ENCODE data around the gene C12orf75.

C12orf75 gene

DNA sequence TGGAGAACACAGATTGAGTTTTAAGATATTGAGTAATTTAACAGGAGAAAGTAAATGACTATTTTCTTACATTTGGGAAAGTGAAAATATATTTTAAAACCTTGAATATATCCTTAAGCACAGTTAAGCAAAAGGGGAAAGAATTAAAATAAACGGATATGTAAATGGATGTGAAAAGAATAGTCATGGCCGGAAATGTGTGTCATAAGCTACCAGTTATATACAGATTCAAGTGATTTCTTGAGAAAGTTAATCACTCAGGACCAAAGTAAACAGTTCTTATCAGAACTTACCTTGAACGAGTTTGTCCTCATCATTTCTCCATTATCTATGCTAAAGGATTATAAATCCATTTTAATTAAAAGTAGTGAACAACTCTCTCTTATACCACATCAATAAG, 33.4 kb downstream of the C12orf75 start:
- TF ChIP-seq, protein P1, sequence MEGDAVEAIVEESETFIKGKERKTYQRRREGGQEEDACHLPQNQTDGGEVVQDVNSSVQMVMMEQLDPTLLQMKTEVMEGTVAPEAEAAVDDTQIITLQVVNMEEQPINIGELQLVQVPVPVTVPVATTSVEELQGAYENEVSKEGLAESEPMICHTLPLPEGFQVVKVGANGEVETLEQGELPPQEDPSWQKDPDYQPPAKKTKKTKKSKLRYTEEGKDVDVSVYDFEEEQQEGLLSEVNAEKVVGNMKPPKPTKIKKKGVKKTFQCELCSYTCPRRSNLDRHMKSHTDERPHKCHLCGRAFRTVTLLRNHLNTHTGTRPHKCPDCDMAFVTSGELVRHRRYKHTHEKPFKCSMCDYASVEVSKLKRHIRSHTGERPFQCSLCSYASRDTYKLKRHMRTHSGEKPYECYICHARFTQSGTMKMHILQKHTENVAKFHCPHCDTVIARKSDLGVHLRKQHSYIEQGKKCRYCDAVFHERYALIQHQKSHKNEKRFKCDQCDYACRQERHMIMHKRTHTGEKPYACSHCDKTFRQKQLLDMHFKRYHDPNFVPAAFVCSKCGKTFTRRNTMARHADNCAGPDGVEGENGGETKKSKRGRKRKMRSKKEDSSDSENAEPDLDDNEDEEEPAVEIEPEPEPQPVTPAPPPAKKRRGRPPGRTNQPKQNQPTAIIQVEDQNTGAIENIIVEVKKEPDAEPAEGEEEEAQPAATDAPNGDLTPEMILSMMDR (IDR thresholded peaks at IDR 0.05; ENCODE audit: insufficient read depth, low read depth, low read length, missing control alignments) = no peak
- no peak for DNase-seq (ENCODE audit: low read depth)
- no peak overlapping the region for H3K4me3 ChIP-seq (ENCODE audit: low read length)

DNA sequence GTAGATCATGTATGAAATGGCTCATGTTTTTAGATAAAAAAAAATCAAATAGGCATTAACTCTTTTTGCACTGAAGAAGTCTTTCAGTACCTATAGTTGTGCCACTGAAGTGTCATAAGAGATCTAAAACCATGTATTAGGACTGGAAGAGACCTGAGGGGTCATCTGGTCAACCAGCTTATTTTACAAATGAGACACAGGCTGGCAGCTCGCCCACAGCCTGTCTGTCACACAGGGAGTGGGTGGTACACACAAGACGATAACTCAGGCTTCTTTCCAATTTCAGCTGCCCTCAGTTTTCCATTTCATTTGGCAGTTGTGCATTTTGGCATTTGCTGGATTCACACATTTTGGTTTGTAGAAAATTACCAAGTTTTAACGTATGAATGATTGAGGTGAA, 34.7 kb downstream of the C12orf75 start:
- DNase-seq (ENCODE audit: low read depth) = no peak
- no peak overlapping the region for H3K4me3 ChIP-seq (ENCODE audit: low read length)
- TF ChIP-seq, protein P1 (IDR thresholded peaks at IDR 0.05; ENCODE audit: insufficient read depth, low read depth, low read length, missing control alignments) = no peak

DNA sequence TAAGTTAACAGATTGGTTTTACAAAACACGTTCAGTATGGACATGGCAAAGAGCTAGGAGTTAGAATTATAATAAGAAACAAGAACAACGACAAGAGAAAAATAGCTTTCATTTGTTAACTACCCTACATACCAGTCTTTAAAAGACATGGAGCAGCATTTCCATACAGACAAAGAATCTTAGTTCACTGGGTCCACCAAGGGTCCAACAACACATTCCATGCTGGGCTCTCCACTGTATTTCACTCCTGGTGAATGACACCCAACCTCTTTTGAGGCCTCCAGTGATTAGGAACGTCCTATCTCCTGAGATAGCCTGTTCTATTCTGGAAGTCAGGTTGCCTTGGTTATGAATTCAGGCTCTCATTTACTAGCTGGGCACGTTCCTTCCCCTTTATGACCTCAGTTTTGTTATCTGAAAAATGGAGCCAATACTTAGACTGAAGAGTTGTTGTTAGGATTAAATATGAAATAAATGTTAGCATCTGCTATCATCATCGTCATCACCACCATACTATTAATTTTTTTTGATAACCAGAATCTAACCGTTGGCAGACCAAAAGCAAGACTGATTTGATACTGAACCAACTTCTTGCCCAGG, 37.7 kb downstream of the C12orf75 start:
- TF ChIP-seq, protein P1 (IDR thresholded peaks at IDR 0.05; ENCODE audit: insufficient read depth, low read depth, low read length, missing control alignments) = no peak
- DNase-seq (ENCODE audit: low read depth) = no peak
- H3K4me3 ChIP-seq (ENCODE audit: low read length) = no peak overlapping the region

DNA sequence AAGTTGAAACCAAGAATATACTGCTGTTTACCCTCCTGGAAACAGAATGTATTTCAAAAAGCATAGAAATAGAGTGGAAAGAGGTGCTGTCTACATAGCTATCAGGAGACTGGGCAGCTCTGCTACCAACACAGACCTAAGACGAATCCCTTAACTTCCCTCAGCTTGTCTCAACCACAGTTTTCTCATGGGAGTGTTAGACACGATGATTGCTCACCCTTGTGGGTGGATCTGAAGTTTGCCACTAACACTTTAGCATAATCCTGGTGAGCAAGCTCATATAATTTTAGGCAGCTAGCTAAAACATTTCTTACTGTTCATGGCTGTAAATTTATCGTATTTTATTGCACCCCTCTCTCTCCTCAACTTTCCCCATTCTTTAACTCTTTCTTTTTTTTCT, 38.5 kb downstream of the C12orf75 start:
- no peak overlapping the region for H3K4me3 ChIP-seq (ENCODE audit: low read length)
- peak; percentile 42 for DNase-seq (ENCODE audit: low read depth)
- TF ChIP-seq, protein P1 (IDR thresholded peaks at IDR 0.05; ENCODE audit: insufficient read depth, low read depth, low read length, missing control alignments) = peak; percentile 38

DNA sequence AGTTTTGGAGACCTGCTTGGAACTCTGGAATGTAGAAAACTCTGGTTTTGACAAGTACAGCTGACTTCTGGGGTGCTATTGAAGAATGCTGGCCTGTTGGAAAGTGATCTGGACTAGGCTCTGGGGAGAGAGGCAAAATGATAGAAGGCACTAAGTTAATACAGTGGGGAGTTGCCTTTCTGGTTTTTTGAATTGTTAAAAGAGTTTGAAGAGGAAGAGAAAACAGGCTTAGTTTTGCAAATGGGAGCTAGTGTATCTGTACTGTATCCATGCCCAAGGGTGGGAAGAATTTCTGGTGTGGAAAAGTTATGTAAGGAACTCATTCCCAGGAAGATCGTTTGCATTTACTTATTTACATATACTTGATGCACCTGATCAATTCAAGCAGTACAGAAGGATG, 43.8 kb downstream of the C12orf75 start:
- DNase-seq (ENCODE audit: low read depth) = no peak
- TF ChIP-seq, protein P1 (IDR thresholded peaks at IDR 0.05; ENCODE audit: insufficient read depth, low read depth, low read length, missing control alignments) = no peak
- H3K4me3 ChIP-seq (ENCODE audit: low read length) = no peak overlapping the region

DNA sequence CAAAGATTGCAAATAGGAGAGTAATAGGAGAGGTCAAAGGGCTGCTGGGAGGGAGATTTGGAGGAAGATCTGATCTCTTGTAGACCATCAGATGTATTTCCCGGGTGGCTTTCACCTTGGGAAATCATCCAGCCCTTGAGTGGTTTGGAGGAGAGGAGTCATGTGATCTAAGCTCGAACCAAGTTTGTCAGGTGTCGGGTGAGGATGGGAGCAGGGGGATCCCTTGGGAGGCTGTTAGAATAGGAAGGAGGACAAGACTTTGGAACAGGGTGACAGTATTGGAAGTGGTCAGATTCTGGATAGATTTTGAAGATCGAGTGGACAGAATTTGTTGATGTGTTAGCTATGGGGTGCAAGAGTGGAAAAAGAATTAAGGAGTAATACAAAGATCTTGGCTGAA, 46.6 kb downstream of the C12orf75 start:
- H3K4me3 ChIP-seq (ENCODE audit: low read length) = no peak overlapping the region
- TF ChIP-seq, protein P1 (IDR thresholded peaks at IDR 0.05; ENCODE audit: insufficient read depth, low read depth, low read length, missing control alignments) = no peak
- no peak for DNase-seq (ENCODE audit: low read depth)

DNA sequence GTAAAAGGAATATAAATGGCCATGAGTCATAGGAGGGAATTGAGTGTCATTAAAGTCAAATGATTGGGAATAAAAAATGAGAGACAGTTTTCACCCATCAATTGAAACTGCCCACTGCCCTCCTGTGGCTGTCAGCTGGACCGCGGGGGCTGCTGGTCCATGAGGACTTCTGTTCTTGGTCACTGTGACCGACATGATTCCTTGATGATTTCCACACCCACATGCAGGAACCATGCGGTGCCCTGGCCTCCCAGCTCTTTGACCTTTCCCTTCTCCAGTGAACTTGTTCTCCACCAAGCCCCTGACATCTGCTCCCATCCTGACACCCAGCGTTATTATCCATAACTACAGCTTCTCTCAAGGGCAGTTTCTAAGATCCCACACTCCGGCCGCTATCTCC, 48.4 kb downstream of the C12orf75 start:
- no peak for DNase-seq (ENCODE audit: low read depth)
- no peak overlapping the region for H3K4me3 ChIP-seq (ENCODE audit: low read length)
- TF ChIP-seq, protein P1 (IDR thresholded peaks at IDR 0.05; ENCODE audit: insufficient read depth, low read depth, low read length, missing control alignments) = peak; percentile 21

All from epithelial cell of esophagus (primary cell).